Measurements from ENCODE around the gene TMX1.

The TMX1 gene, protein sequence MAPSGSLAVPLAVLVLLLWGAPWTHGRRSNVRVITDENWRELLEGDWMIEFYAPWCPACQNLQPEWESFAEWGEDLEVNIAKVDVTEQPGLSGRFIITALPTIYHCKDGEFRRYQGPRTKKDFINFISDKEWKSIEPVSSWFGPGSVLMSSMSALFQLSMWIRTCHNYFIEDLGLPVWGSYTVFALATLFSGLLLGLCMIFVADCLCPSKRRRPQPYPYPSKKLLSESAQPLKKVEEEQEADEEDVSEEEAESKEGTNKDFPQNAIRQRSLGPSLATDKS

DNA sequence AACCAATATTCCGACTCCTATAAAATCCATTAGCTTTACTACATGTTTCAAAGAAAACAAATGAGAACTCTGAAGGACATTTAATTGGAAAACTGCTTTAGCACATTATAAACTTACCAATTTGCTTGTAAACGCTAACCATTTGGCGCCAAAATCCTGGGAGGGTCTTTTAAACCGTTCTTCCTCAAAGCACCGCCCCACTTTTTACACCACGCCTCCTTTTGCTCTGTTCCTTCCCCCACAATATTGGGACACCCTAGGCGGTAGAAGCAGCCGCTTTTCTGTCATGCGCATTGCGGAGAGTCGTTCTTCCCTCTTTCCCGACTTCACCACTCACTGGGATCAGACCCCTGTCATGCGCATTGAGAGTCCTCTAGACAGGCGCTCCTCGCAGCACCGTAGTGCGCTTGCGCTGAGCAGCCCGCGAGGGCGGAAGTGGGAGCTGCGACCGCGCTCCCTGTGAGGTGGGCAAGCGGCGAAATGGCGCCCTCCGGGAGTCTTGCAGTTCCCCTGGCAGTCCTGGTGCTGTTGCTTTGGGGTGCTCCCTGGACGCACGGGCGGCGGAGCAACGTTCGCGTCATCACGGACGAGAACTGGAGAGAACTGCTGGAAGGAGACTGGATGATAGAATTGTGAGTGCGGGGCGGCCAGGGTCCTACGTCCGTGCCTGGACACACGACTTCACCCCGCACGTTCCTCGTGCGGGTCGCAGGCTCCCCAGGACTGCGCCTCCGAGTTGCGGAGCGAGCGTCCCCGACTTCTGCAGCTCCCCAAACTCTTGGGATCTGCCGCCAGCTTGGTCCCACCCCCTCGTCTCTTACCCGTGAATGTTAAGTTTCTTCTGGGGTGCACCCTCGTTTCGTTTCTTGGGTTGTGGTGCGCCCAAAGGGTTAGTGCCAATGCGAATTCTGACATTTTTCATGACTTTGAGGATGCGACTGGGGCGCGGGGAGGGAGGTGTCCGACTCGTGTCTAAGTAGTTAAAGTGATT is at the start of gene TMX1:
Gene TMX1 (plus strand): TSS at position 435 of the 991 bp plus-strand sequence. CDS start 46 bp downstream, at position 481.
- DNase-seq (ENCODE audit: low read depth): peak; percentile 99
- H3K4me3 ChIP-seq (ENCODE audit: low read depth, low read length): peak within 1 kb of the TSS; percentile 99
- TF ChIP-seq MAX (IDR thresholded peaks at IDR 0.05; ENCODE audit: low read depth, low read length): peak; percentile 52; the same call in 1 of the 2 replicates
- TF ChIP-seq, protein P1, sequence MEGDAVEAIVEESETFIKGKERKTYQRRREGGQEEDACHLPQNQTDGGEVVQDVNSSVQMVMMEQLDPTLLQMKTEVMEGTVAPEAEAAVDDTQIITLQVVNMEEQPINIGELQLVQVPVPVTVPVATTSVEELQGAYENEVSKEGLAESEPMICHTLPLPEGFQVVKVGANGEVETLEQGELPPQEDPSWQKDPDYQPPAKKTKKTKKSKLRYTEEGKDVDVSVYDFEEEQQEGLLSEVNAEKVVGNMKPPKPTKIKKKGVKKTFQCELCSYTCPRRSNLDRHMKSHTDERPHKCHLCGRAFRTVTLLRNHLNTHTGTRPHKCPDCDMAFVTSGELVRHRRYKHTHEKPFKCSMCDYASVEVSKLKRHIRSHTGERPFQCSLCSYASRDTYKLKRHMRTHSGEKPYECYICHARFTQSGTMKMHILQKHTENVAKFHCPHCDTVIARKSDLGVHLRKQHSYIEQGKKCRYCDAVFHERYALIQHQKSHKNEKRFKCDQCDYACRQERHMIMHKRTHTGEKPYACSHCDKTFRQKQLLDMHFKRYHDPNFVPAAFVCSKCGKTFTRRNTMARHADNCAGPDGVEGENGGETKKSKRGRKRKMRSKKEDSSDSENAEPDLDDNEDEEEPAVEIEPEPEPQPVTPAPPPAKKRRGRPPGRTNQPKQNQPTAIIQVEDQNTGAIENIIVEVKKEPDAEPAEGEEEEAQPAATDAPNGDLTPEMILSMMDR (IDR thresholded peaks at IDR 0.05; ENCODE audit: low read depth, low read length): no peak
- peak; percentile 98 for TF ChIP-seq POLR2A (IDR thresholded peaks at IDR 0.05; ENCODE audit: extremely low read depth, insufficient read length)
- peak; percentile 45 for TF ChIP-seq MYC (IDR thresholded peaks at IDR 0.05; ENCODE audit: low read depth, low read length)

GRCh38 chr14:51201890-51202289 is 38.2 kb upstream of the TMX1 start:
- DNase-seq (ENCODE audit: low read depth): no peak
- no peak overlapping the region for H3K4me3 ChIP-seq (ENCODE audit: low read depth, low read length)
- TF ChIP-seq MYC (IDR thresholded peaks at IDR 0.05; ENCODE audit: low read depth, low read length) (no peak), MAX (IDR thresholded peaks at IDR 0.05; ENCODE audit: low read depth, low read length) (no peak), POLR2A (IDR thresholded peaks at IDR 0.05; ENCODE audit: extremely low read depth, insufficient read length) (no peak)
- TF ChIP-seq, protein P1 (IDR thresholded peaks at IDR 0.05; ENCODE audit: low read depth, low read length): no peak

DNA sequence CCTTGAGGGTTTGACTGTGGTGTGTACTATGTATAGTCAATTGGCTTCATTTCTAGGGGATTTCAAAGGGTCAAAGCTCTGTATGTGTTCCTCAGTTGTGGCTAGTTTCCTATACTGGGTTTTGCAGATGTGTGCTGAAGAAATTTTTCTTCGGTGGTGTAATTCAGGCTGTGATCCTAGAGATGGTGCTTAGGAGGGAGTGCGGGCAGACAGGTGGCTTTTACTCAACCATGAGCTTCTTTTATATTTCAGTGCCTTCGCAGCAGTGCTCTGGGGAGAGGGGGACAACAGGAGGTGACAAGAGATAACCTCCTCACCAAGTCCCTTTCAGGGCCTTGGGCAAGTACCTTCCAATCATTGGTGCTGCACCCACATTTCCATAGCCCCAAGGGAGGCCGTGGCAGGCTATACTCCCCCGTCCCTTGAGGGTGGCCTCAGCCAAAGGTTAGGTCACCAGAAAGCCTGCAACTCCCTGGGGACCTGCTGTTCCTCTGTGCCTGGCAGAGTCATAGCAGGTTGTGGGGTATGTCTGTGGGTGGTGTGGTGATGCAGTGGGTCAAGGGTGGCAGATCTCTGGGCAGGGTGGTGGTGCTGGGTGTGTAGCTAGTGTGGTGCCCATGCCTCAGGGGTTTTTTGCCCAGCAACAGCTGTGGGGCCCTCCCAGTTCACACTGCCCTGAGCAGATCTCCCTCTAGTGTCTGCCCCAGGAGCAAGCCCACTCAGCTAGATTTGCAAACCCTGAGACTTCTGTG is 37.0 kb upstream of the TMX1 start:
- TF ChIP-seq MYC (IDR thresholded peaks at IDR 0.05; ENCODE audit: low read depth, low read length): no peak
- TF ChIP-seq, protein P1 (IDR thresholded peaks at IDR 0.05; ENCODE audit: low read depth, low read length): peak; percentile 17
- no peak overlapping the region for H3K4me3 ChIP-seq (ENCODE audit: low read depth, low read length)
- DNase-seq (ENCODE audit: low read depth): peak; percentile 83

DNA sequence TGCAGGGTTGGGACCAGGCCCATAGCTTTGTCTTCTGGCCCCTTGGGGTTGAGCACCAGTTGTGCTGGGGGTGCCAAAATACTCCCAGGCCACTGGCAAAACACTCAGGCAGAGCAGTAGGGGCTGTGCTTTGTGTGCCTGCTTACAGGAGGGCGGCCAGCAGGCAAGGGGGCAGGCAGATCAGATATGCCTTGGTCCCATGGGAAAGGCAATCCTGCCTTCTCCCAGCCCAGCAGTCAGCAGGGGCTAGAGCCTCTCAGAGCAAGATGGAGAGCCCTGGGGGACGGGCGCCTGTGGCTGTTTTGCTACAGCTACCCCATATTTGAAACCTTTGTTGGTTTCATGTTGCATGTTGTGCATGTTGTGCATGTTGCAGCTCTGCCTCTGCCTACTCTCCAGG is 36.2 kb upstream of the TMX1 start:
- H3K4me3 ChIP-seq (ENCODE audit: low read depth, low read length): no peak overlapping the region
- peak; percentile 3 for DNase-seq (ENCODE audit: low read depth)
- TF ChIP-seq POLR2A (IDR thresholded peaks at IDR 0.05; ENCODE audit: extremely low read depth, insufficient read length): no peak
- no peak for TF ChIP-seq MAX (IDR thresholded peaks at IDR 0.05; ENCODE audit: low read depth, low read length)
- TF ChIP-seq, protein P1 (IDR thresholded peaks at IDR 0.05; ENCODE audit: low read depth, low read length): no peak
- TF ChIP-seq MYC (IDR thresholded peaks at IDR 0.05; ENCODE audit: low read depth, low read length): no peak

DNA sequence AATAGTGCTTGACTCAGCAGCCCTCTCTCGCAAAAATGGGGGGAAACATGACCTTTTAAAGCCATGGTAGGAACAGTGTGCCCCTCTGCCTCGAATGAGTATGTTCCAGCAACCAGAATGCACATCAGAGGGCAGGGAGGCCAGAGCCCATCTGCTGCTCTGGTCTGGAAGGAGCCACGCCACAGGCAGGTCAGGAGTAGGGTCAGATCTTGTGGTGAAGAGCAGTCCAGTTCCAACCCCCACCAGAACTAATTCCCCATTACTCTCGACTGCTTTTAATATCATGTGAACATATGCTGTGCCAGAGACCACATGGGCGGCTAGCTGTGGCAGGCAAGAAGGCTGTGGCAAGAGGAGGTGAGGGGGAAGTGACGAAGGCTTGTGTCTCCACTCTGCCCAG is 34.6 kb upstream of the TMX1 start:
- H3K4me3 ChIP-seq (ENCODE audit: low read depth, low read length): no peak overlapping the region
- DNase-seq (ENCODE audit: low read depth): peak; percentile 7
- TF ChIP-seq, protein P1 (IDR thresholded peaks at IDR 0.05; ENCODE audit: low read depth, low read length): no peak
- TF ChIP-seq MAX (IDR thresholded peaks at IDR 0.05; ENCODE audit: low read depth, low read length) (peak; percentile 25; the same call in 1 of the 2 replicates), MYC (IDR thresholded peaks at IDR 0.05; ENCODE audit: low read depth, low read length) (no peak), POLR2A (IDR thresholded peaks at IDR 0.05; ENCODE audit: extremely low read depth, insufficient read length) (no peak)
